SK-N-SH (cell line): ENCODE data around the gene S100A10.

ENCODE experiments used
- FOXJ3 ChIP-seq: sonication (generic); formaldehyde crosslinking; IDR thresholded peaks from 2 replicates; pipeline ENCODE4 v1.5.1; 2020; ENCODE audit warnings: mild to moderate bottlenecking, missing genetic modification reagents
- GABPA ChIP-seq: IDR thresholded peaks from 2 replicates; pipeline ENCODE4 v1.4.0; 2012; ENCODE audit warnings: low read depth, mild to moderate bottlenecking
- NRF1 ChIP-seq: IDR thresholded peaks from 2 replicates; pipeline ENCODE4 v1.6.1; 2012; ENCODE audit warnings: low read depth, mild to moderate bottlenecking, low read length
- TF ChIP-seq, protein P1 (sequence below): IDR thresholded peaks from 2 replicates; pipeline ENCODE4 v1.4.0; 2012; ENCODE audit warnings: low read depth
- TF ChIP-seq, protein P2 (sequence below): fragments of 200-600 bp; sonication (generic); IDR thresholded peaks from 2 replicates; pipeline ENCODE4 v1.6.1; 2017; ENCODE audit warnings: antibody characterized with exemption, mild to moderate bottlenecking, moderate library complexity

- TF ChIP-seq, protein P1, sequence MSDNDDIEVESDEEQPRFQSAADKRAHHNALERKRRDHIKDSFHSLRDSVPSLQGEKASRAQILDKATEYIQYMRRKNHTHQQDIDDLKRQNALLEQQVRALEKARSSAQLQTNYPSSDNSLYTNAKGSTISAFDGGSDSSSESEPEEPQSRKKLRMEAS = peak; percentile 80
- TF ChIP-seq, protein P2, sequence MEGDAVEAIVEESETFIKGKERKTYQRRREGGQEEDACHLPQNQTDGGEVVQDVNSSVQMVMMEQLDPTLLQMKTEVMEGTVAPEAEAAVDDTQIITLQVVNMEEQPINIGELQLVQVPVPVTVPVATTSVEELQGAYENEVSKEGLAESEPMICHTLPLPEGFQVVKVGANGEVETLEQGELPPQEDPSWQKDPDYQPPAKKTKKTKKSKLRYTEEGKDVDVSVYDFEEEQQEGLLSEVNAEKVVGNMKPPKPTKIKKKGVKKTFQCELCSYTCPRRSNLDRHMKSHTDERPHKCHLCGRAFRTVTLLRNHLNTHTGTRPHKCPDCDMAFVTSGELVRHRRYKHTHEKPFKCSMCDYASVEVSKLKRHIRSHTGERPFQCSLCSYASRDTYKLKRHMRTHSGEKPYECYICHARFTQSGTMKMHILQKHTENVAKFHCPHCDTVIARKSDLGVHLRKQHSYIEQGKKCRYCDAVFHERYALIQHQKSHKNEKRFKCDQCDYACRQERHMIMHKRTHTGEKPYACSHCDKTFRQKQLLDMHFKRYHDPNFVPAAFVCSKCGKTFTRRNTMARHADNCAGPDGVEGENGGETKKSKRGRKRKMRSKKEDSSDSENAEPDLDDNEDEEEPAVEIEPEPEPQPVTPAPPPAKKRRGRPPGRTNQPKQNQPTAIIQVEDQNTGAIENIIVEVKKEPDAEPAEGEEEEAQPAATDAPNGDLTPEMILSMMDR = no peak
- TF ChIP-seq GABPA = no peak
- no peak for TF ChIP-seq FOXJ3
- TF ChIP-seq NRF1 = no peak
These were observed 1.2 kb downstream of the S100A10 start for GRCh38 chr1:151992303-151993083.
